ENCODE data around the gene NOX5. TPM values are rescaled to one million over a fixed set of nuclear protein-coding genes. Genes with fewer than 3 reads are reported as not detected.

The NOX5 gene
- total RNA-seq, 1 donor from 2014 or later: not detected

GRCh38 chr15:69013726-69014406, 629 bp upstream of the NOX5 start:
- no peak for DNase-seq (ENCODE audit: low read depth, low spot score)
- Mint-ChIP-seq H3K4me3 (no peak overlapping the region), H3K36me3 (ENCODE audit: low read depth) (peaks cover 3% of the 10 kb centered on the region), H3K9me3 (peaks cover 5% of the 10 kb centered on the region), H3K4me1 (peaks cover 6% of the 10 kb centered on the region), H3K27me3 (ENCODE audit: low read depth) (no peaks in the 10 kb centered on the region), H3K27ac (ENCODE audit: unreplicated experiment) (no peak overlapping the region)
- TF ChIP-seq CTCF (conservative IDR thresholded peaks at IDR 0.05): no peak

- no peaks in the 10 kb centered on the region for H3K4me1 Mint-ChIP-seq
- no peak overlapping the region for H3K4me3 Mint-ChIP-seq
- no peaks in the 10 kb centered on the region for H3K9me3 Mint-ChIP-seq
- no peak for TF ChIP-seq CTCF (conservative IDR thresholded peaks at IDR 0.05)
- no peak for DNase-seq (ENCODE audit: low read depth, low spot score)
- no peak overlapping the region for H3K27ac Mint-ChIP-seq (ENCODE audit: unreplicated experiment)
- H3K36me3 Mint-ChIP-seq (ENCODE audit: low read depth): no peaks in the 10 kb centered on the region
- no peaks in the 10 kb centered on the region for H3K27me3 Mint-ChIP-seq (ENCODE audit: low read depth)
Observed at GRCh38 chr15:69015591-69015990, 1.1 kb downstream of the NOX5 start.

- H3K27ac Mint-ChIP-seq (ENCODE audit: unreplicated experiment): no peak overlapping the region
- no peak for TF ChIP-seq CTCF (conservative IDR thresholded peaks at IDR 0.05)
- H3K4me3 Mint-ChIP-seq: no peak overlapping the region
- no peaks in the 10 kb centered on the region for H3K27me3 Mint-ChIP-seq (ENCODE audit: low read depth)
- no peaks in the 10 kb centered on the region for H3K9me3 Mint-ChIP-seq
- H3K4me1 Mint-ChIP-seq: no peaks in the 10 kb centered on the region
- no peaks in the 10 kb centered on the region for H3K36me3 Mint-ChIP-seq (ENCODE audit: low read depth)
- no peak for DNase-seq (ENCODE audit: low read depth, low spot score)
Observed at GRCh38 chr15:69016021-69016595, 1.6 kb downstream of the NOX5 start.

- no peaks in the 10 kb centered on the region for H3K4me1 Mint-ChIP-seq
- no peaks in the 10 kb centered on the region for H3K9me3 Mint-ChIP-seq
- TF ChIP-seq CTCF (conservative IDR thresholded peaks at IDR 0.05): no peak
- no peaks in the 10 kb centered on the region for H3K27me3 Mint-ChIP-seq (ENCODE audit: low read depth)
- no peaks in the 10 kb centered on the region for H3K36me3 Mint-ChIP-seq (ENCODE audit: low read depth)
- H3K4me3 Mint-ChIP-seq: no peak overlapping the region
- H3K27ac Mint-ChIP-seq (ENCODE audit: unreplicated experiment): no peak overlapping the region
- DNase-seq (ENCODE audit: low read depth, low spot score): no peak
Observed at GRCh38 chr15:69017978-69018377, 3.5 kb downstream of the NOX5 start.

- no peaks in the 10 kb centered on the region for H3K4me1 Mint-ChIP-seq
- no peak for DNase-seq (ENCODE audit: low read depth, low spot score)
- H3K27ac Mint-ChIP-seq (ENCODE audit: unreplicated experiment): no peak overlapping the region
- H3K36me3 Mint-ChIP-seq (ENCODE audit: low read depth): no peaks in the 10 kb centered on the region
- H3K4me3 Mint-ChIP-seq: no peak overlapping the region
- no peaks in the 10 kb centered on the region for H3K9me3 Mint-ChIP-seq
- no peaks in the 10 kb centered on the region for H3K27me3 Mint-ChIP-seq (ENCODE audit: low read depth)
- TF ChIP-seq CTCF (conservative IDR thresholded peaks at IDR 0.05): no peak
Observed at GRCh38 chr15:69018951-69019350, 4.5 kb downstream of the NOX5 start.

Data from neural crest cell (in vitro differentiated cells).